GM19043 (cell line): ENCODE results near the gene TP53RK.

Source experiments
- ATAC-seq: cut with Tn5 transposase; IDR thresholded peaks from one replicate; pipeline ENCODE4 v1.9.1; 2021; ENCODE audit warnings: low read depth; ENCODE audit not compliant: unreplicated experiment

The TP53RK gene

DNA sequence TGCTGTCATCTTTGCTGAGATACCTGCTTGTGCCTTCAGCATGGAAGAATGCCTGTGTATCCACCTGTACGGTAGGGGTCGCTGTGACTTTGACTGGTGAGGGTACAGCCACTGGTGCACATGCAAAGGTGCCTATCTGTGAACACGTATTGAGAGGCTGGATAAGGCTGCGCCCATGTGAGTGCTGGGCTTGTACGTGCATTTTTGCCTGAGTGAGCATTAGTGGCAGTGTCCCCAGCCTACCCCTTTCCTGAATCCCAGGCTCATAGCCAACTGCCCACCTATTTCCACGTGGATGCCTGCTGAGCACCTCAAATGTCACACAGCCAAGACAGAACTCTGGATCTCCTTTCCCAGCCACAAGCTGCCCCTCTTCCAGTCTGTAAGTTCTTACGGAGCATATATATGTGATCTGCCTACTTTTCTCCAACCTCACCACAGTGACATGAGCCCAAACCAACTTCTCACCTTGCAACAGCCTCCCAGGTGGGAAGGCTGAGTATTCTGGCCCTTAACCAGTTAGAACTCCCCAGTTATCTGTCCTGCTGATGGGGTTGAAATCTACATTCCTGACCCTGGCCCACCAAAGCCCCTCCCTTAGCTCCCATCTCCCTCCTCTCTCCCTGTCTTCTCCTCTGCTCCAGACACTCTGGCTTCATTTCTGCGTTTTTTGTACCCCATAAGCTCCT is 19.1 kb upstream of the TP53RK start:
- ATAC-seq = no peak

DNA sequence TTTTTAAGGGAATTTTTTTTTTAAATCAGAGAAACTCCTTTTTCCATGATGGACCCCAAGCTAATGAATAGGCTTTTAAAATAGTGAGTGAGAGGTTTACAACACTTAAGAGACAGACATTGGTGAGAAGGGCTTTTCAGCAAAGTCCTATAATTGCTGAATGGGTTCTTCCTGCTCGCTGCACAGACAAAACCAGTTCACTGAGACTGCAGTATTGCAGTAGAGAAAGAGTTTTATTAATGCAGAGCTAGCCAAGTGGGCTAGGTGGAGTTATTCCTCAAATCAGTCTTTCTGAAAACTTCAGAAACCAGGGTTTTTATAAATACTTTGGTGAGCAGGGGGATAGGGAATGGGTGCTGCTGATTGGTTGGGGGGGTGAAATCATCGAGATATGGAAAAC is 17.0 kb upstream of the TP53RK start:
- ATAC-seq = no peak

DNA sequence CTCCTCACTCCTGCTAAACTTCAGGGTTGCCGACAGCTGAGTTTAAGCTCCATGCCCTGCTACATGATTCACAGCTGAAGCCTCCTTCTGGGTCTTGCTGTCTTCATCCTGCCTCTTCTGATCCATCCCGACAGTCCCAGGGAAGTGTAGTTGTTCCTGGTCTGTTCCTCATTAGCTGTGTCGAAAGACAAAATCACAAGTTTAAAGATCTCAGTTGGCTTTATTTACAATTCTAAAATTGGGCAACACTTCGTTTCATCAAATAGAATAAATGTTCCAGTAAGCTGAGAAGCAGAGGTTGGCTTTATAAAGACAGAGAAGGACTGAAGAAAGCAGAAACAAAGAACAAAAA is 16.1 kb upstream of the TP53RK start:
- no peak for ATAC-seq

DNA sequence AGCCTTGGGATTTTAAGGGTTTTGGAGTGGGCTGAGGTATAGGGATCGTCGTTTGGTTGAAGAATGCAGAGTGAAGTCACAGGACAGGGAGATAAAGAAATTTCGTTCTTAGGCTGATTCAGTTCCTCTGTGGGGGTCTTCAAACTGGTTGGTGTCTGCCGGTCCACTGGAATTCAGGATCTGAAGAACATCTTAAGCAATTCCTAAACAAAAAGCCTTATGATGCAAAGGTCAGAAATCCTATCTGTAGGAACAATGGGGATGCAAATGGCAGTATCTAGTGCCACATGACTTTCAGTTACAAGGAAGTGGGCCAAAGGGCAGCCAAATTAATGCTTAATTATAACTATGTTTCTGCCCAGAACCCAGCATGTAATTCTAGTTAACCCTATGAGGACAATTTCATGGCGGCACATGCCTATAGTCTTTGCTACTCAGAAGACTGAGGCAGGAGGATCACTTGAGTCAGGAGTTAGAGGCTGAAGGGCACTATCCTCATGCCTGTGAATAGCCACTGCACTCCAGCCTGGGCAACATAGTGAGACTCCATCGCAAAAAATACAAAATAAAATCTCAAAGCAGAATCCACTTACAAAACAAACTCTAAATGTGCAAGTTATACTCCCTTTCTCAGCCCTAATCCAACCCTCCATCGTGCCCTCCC is 15.6 kb upstream of the TP53RK start:
- no peak for ATAC-seq

DNA sequence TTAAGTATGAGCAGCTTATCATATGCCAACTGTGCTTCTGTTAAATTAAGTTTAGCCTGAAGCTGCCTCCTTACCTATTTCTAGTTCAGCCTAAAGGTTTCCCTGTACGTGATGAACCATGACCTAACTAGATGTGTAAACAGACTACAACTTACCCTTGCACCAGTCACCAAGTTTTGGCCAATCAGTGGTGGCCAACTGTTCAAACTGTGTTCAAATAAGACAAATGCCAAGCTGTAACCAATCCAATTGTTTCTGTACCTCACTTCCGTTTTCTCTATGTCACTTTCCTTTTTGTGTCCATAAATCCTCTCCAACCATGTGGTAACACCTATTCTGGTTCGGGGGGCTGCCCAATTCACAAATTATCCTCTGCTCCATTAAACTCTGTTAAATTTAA is 14.2 kb upstream of the TP53RK start:
- no peak for ATAC-seq

DNA sequence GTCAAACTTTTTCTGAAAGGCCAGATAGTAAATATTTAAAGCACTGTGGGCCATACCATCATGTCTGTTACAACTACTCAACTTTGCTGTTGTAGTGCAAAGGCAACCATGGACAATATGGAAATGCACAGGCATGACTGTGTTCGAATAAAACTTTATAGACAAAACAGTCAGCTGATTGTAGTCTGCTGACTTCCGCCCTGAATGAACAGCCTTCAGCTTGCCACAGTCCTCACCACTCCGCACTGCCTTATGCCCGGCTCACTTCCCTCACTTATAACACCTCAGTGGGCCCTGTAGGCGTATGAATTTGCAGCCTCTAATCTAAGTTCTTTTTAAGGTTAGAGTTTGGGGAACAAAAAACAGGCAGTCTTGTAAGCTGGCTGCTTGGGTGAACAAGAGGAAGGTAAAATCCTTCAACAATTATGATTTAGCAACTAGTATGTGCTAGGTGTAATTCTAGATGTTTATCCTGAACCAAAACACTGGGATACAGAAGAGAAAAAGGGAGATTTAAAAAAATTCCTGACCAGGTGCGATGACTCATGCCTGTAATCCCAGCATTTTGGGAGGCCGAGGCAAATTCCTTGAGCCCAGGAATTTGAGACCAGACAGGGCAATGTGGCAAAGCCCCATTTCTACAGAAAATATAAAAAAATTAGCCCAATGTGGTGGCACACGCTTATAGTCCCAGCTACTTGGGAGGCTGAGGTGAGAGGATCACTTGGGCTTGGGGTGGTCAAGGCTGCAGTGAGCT is 13.4 kb upstream of the TP53RK start:
- ATAC-seq = no peak

DNA sequence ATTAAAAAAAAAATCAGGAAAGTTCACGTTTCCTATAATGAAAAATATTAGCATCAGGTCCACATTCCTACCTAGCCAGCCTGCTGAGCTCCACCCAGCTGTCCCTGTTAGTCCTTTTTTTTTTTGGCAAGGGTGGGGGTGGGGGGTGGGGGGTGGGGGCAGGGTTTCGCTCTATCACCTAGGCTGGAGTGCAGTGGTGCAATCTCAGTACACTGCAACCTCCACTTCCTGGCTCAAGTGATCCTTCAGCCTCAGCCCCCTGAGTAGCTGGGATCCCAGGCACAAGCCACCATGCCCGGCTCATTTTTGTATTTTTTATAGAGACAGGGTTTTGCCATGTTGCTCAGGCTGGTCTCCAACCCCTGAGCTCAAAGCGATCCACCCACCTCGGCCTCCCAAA is 12.7 kb upstream of the TP53RK start:
- ATAC-seq = no peak

DNA sequence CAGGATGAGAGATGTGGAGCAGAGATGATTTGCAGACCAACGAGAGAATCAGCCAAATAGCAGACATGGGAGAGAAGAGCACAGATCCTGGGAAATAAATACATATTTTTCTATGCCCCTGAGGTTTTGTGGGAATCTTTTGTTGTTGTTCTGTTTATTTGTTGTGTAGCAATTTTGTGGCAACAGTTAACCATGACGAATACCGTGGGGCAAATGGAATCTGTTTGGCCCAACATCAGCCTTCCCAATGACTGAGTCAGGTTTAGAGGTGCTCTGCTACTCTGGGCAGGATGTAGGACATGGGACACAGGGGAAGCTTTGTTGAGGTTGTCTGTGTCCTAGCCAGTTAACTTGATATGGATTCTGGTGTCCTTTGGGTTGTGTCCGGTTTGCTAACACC is 12.3 kb upstream of the TP53RK start:
- no peak for ATAC-seq

DNA sequence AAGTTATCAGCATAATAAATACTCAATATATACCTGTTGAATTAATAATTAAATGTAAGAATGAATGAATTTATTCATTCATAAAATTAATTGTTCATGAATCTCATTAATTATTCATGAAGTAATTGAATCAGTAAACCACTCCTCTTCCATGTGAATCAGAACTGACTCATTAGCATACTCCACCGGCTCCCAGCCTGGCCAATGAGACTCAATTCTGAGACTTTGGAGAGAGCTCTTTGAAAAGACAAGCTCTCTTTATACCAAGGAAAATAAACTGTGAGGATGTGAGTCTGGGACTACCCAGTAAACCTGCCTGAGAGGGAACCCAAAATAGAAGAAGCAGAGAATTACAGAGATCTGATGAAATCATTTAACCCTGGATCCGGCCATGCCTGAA is 11.8 kb upstream of the TP53RK start:
- no peak for ATAC-seq

DNA sequence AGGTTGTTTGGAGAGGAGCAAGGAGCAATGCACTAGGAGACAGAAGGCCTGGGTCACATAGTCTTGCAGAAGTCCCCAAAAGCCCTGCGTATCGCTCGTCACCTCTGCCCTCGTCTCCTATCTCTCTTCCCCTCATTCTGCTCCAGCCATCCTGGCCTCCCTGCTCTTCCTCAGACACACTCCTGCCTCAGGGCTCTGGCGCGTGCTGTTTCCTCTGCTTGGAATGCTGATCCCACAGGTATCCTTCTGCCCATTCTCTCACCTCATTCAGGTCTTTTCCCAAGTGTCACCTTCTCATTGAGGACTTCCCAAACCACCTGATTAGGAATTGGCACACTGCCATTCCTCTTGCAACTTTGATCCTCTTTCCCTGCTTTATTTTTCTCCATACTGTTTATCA is 11.2 kb upstream of the TP53RK start:
- ATAC-seq = no peak

DNA sequence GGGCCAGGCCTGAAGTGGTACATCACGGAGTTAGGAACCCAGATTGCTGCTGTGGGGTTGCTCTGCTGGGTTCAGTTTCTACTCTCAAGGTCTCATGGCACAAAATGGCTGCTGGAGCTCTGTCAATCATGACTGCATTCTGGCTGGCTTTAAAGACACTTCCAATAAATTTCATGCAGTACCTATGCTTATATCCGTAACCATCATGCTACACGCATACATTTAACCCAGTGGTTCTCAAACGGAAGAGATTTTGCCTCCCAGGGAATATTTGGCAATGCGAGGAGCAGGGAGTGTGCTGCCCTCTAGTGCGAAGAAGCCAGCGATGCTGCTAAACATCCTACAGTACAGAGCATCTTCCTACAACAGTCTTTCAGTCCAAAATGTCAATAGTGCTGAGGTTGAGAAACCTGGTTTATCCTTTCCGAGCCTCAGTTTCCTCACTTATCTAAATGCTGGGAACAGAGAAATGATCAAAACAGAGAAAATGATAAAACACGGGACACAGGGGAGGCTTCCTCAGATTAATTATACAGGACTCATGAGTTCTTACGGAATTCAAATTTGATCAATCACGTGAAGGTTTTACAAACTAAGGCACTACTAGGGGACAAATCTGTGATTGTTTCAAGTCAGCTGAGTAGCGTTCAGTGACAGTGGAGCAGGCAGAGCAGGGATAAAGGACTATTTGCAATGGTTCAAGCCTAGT is 10.6 kb upstream of the TP53RK start:
- no peak for ATAC-seq

DNA sequence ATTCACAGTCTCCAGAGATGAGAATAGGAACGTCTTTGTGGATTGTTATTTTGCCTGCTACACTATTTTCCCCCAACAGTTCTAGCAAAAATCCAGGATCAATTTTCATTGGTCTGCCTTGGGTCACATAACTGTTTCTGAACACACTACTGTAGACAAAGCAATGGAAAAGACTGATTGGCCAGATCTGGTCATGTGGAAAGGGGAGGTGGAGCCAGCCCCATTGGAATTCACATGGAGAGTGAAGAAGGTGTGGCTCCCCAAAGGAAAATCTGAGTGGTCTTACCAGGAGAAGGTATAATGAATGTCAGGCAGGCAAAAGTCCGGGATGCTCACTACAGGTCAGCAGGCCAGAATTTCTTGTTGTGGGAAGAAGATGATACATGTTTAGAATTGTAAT is 9.5 kb upstream of the TP53RK start:
- no peak for ATAC-seq

DNA sequence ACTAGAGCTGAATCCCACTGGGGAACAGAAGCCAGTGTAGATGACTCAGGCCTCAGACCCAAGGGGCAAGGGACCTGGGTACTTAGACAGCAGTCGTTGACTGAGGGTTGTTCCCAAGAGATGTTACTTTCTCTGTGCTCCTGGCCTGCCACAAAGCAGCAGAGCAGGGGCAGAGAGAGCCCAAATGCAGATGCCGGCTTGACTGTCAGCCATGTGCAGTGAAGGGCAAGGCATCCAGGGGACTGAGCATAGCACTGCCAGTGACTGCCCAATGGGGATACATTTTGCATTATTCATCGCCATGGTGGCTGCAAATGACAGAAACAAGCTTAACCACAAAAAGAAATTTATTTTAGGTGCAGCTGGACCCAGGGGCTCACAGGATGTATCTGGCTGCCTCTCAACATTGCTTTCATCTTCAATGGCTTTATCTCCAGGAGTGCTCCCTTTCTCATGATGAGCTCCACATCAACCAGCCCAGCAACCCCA is 7.6 kb upstream of the TP53RK start:
- ATAC-seq = no peak

DNA sequence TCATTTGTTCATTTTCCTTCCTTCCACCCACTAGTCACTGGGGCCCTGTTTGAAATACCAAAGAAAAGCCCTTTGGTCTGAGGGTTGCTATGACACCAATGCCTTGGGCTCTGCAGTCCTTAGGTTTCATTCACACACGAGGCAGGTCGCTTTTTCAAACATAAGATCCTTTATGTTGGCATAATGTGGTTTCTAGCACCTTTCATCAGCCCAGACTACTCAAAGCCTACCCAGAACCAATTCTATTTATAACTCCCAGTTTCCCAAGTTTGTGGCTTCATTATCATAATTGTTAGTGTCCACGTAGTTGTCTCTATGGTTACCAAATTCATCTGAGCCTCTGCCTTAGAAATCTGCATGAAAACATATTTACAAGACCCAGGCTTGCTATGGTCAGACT is 6.6 kb upstream of the TP53RK start:
- ATAC-seq = no peak

DNA sequence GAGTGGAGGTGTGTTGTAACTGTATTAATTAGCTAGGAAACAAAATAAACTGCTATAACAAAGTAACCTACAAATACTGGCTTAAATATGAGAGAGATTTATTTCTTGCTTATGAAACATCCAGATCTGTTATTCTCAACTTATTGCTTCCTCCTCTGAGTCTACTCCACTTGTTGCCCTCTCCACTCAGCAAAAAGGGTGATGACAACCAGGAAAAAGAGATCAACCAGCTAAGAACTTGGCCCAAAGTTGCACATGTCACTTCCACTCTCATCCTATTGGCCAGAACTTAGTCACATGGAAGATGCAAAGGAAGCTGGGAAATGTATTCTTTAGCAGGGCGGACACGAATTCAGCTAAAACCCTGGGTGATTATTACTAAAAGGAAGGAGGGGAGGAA is 5.2 kb upstream of the TP53RK start:
- ATAC-seq = no peak

DNA sequence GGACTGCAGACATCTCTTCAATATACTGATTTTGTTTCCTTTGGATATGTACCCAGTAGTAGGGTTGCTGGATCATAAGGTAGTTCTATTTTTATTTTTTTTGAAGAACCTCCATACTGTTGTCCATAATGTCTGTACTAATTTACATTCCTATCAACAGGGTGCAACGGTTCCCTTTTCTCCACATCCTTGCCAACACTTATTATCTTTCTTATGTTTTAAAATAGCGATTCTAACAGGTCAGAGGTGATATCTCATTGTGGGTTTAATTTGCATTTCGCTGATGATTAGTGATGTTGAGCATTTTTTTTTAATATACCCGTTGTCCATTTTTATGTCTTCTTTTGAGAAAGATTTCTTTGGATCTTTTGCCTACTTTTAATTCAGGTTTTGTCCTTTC is 2.0 kb upstream of the TP53RK start:
- ATAC-seq = no peak

DNA sequence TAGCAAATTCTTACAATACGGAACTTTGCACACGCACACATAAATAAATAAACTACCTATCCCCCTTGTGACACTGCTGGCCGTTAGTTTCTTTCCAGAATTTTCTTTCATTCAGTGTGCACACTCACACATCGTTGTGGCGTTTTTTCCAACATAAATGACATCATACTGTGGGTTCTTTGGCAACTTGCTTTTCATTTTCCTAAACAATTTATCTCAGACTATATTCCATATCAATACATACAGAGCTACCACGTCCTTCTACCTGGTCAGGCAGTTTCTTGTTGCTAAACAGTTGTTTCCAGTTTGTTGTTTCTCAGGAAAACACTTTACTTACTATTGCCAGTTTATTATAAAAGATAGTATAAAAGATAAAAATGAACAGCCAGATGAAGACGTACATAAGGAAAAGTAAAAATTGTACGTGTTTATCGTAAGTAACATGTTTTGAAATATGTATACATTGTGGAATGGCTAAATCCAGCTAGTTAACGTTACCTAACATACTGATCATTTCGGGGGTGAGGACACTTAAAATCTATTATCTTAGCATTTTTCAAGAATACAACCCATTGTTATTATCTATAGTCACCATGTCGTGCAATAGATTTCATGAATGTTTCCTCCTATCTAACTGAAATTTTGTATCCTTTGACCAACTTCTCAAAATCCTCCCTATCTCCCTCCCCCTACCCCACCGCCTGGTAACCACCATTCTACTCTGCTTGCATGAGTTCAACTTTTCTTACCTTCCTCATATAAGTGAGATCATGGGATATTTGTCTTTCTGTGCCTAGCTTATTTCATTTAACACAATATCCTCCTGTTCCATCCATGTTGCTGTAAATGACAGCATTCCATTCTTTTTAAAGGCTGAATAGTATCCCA is 1.2 kb upstream of the TP53RK start:
- ATAC-seq = no peak

DNA sequence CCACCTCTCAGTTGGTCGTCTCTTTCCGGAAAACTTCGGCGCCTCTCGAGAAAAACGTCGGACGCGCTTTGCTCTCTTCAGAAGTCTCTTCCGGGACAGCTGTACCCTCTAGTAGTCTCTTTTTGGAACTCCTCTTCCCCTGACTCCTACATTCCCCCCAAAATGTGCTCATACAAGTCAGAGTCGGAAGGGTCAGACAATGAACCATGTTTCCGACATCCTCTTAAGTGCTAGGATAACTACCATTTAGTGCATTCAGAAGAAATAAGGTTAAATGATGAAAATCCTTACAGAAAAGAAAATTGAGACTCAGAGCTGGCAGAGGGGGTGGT is 476 bp upstream of the TP53RK start:
- ATAC-seq = no peak

DNA sequence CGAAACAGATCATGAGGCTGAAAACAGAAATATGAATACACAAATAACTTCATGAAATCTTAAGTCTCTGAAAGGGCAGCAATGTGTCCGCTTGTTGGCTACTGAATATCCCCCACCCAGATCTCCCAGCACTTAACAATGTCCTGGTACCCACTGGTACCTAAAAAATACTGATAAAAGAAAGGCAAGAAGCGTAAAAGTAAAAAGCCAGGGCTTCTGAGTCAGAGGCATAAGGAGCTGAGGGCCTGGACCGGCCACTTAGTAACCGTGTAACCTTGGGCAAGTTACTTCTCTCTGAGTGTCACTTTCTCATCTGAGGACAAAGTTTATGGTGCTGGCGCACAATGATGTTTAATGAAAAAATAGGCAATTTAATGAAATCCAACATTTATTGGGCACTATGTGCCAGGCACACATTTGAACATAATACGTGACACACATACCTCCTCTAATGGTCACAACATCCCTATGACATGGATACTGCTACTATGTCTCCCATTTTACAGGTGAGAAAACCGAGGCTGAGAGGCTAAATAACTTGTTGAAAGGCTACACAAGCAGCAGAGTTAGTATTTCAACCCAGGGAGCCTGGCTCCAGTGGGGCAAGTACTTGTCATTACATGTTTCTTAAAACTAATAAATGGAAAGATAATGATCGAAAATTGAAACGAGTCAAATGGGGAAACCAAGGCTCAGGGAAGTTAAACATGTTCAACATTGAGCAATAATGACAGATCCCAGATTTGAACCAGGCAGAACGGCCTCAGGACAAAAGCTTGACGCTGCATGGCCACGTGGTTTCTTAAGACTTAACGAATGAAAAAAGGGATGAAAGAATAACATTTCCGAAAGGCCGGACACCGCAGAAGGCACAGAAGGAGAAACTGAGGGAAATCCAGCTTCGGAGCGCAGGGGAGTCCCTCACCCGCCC is 828 bp downstream of the TP53RK start:
- no peak for ATAC-seq
